Hepatocyte (in vitro differentiated cells): Measurements from ENCODE around the gene IGF1. TPM values are rescaled to one million over a fixed set of nuclear protein-coding genes. Genes with fewer than 3 reads are reported as not detected.

ENCODE experiments used
- DNase-seq: peaks from one replicate; pipeline ENCODE4 v3.0.0-alpha.2; 2016; ENCODE audit warnings: low spot score
- H2AFZ ChIP-seq: fragments of 200-600 bp; sonication (generic); 2 replicates; pipeline ENCODE4 v1.6.0; 2016; ENCODE audit warnings: antibody characterized with exemption, mild to moderate bottlenecking
- H3K27ac ChIP-seq: fragments of 200-600 bp; sonication (generic); 2 replicates; pipeline ENCODE4 v1.5.1; 2016; ENCODE audit warnings: mild to moderate bottlenecking
- H3K27me3 ChIP-seq: fragments of 200-600 bp; sonication (generic); 2 replicates; pipeline ENCODE4 v1.6.1; 2016
- H3K36me3 ChIP-seq: fragments of 200-600 bp; sonication (generic); replicated peaks from 2 replicates; pipeline ENCODE4 v1.5.1; 2016; ENCODE audit warnings: low read depth; ENCODE audit not compliant: insufficient read depth
- H3K4me1 ChIP-seq: fragments of 200-600 bp; sonication (generic); 2 replicates; pipeline ENCODE4 v1.5.1; 2016; ENCODE audit warnings: mild to moderate bottlenecking, moderate library complexity; ENCODE audit not compliant: insufficient read depth
- H3K4me2 ChIP-seq: fragments of 200-600 bp; sonication (generic); 2 replicates; pipeline ENCODE4 v1.6.0; 2016
- H3K4me3 ChIP-seq: fragments of 200-600 bp; sonication (generic); 2 replicates; pipeline ENCODE4 v1.5.1; 2016; ENCODE audit warnings: mild to moderate bottlenecking
- H3K79me2 ChIP-seq: fragments of 200-600 bp; sonication (generic); 2 replicates; pipeline ENCODE4 v1.6.0; 2017; ENCODE audit warnings: mild to moderate bottlenecking
- H3K9me2 ChIP-seq: fragments of 200-600 bp; sonication (generic); replicated peaks from 2 replicates; pipeline ENCODE4 v1.6.0; 2017; ENCODE audit warnings: mild to moderate bottlenecking; ENCODE audit not compliant: insufficient read depth
- H3K9me3 ChIP-seq: fragments of 200-600 bp; sonication (generic); 2 replicates; pipeline ENCODE4 v1.5.1; 2016; ENCODE audit warnings: low read depth, mild to moderate bottlenecking
- H4K20me1 ChIP-seq: fragments of 200-600 bp; sonication (generic); 2 replicates; pipeline ENCODE4 v1.6.0; 2016; ENCODE audit warnings: mild to moderate bottlenecking; ENCODE audit not compliant: insufficient read depth, poor library complexity, severe bottlenecking
- CTCF ChIP-seq: fragments of 200-600 bp; sonication (generic); IDR thresholded peaks from 2 replicates; pipeline ENCODE4 v1.5.1; 2016; ENCODE audit warnings: antibody characterized with exemption, mild to moderate bottlenecking; ENCODE audit not compliant: poor library complexity
- EZH2 ChIP-seq: fragments of 200-600 bp; sonication (generic); IDR thresholded peaks from 2 replicates; pipeline ENCODE4 v1.6.1; 2016; ENCODE audit warnings: antibody characterized with exemption, mild to moderate bottlenecking, borderline replicate concordance
- EZH2phosphoT487 ChIP-seq: fragments of 200-600 bp; sonication (generic); IDR thresholded peaks from one replicate; pipeline ENCODE4 v1.6.1; 2018; ENCODE audit warnings: antibody characterized with exemption, mild to moderate bottlenecking, low read depth, moderate library complexity; ENCODE audit not compliant: unreplicated experiment, severe bottlenecking
- WGBS: methylation state at CpG from one replicate; pipeline ENCODE4 v1.1.6; 2016; ENCODE audit warnings: low lambda C conversion rate; ENCODE audit errors: missing lambda C conversion rate; 5-methylcytosine and 5-hydroxymethylcytosine counted together
- polyA plus RNA-seq: library from polyadenylated mRNA; unstranded; fragments of >200 nt; fragmentation: Nextera tagmentation; extraction: Ambion mirVana; gene quantifications from 2 replicates; pipeline ENCODE4 v1.2.1, GENCODE V29; 2016
- total RNA-seq: library from RNA; depleted of rRNA; stranded (reverse); fragments of >200 nt; gene quantifications from 2 replicates; pipeline ENCODE4 v1.2.3, GENCODE V29; 2014

IGF1 gene
- total and polyA plus RNA-seq, 2 experiments from 2014 or later, result 10.0 to 12.0 TPM

GRCh38 chr12:102444707-102445106 is 35.7 kb downstream of the IGF1 start:
- no peaks in the 10 kb centered on the region for H3K4me1 ChIP-seq
- no peak overlapping the region for H2AFZ ChIP-seq
- H3K9me2 ChIP-seq, result no peaks in the 10 kb centered on the region
- no peak overlapping the region for H3K27ac ChIP-seq
- no peak overlapping the region for H3K4me2 ChIP-seq
- H4K20me1 ChIP-seq, result no peaks in the 10 kb centered on the region
- no peaks in the 10 kb centered on the region for H3K79me2 ChIP-seq
- WGBS, result 78% methylated on average over 7 of the region's 7 CpGs
- H3K27me3 ChIP-seq, result no peaks in the 10 kb centered on the region
- no peaks in the 10 kb centered on the region for H3K9me3 ChIP-seq
- TF ChIP-seq EZH2 (no peak), CTCF (no peak), EZH2phosphoT487 (no peak)
- no peaks in the 10 kb centered on the region for H3K36me3 ChIP-seq
- DNase-seq, result no peak
- H3K4me3 ChIP-seq, result no peak overlapping the region

- no peak for TF ChIP-seq EZH2
- no peak for TF ChIP-seq CTCF
- no peak for TF ChIP-seq EZH2phosphoT487
- Histone ChIP-seq H3K9me3 (no peaks in the 10 kb centered on the region), H3K4me1 (peaks cover 2% of the 10 kb centered on the region), H4K20me1 (no peaks in the 10 kb centered on the region), H3K9me2 (no peaks in the 10 kb centered on the region), H3K36me3 (no peaks in the 10 kb centered on the region), H3K4me2 (no peak overlapping the region), H3K27me3 (no peaks in the 10 kb centered on the region), H3K79me2 (no peaks in the 10 kb centered on the region), H3K27ac (no peak overlapping the region), H3K4me3 (no peak overlapping the region), H2AFZ (no peak overlapping the region)
- DNase-seq, result no peak
- 98% methylated on average over 3 of the region's 3 CpGs for WGBS
These were observed 36.3 kb downstream of the IGF1 start for GRCh38 chr12:102444093-102444492.

- Histone ChIP-seq H3K27me3 (no peaks in the 10 kb centered on the region), H3K4me1 (peaks cover 15% of the 10 kb centered on the region), H3K79me2 (no peaks in the 10 kb centered on the region), H3K9me3 (no peaks in the 10 kb centered on the region), H2AFZ (no peak overlapping the region), H3K4me3 (no peak overlapping the region), H3K27ac (no peak overlapping the region), H4K20me1 (no peaks in the 10 kb centered on the region), H3K4me2 (no peak overlapping the region), H3K9me2 (no peaks in the 10 kb centered on the region), H3K36me3 (no peaks in the 10 kb centered on the region)
- no peak for TF ChIP-seq CTCF
- 73% methylated on average over 1 of the region's 1 CpG for WGBS
- no peak for DNase-seq
These were observed 39.2 kb downstream of the IGF1 start for GRCh38 chr12:102441077-102441596.
